Endodermal cell (in vitro differentiated cells): ENCODE results near the gene ARID3B. TPM values are rescaled to one million over a fixed set of nuclear protein-coding genes. Genes with fewer than 3 reads are reported as not detected.
A peak's percentile ranks its signal among the peaks of the same experiment; 100 is the strongest.

Experiments
- DNase-seq: peaks from one replicate; pipeline ENCODE4 v3.0.0-alpha.2; 2017
- H3K27ac ChIP-seq: 2 replicates; pipeline ENCODE4 v1.5.1; 2013; ENCODE audit warnings: mild to moderate bottlenecking, low read depth, low read length, moderate library complexity
- H3K27me3 ChIP-seq: 2 replicates; pipeline ENCODE4 v1.6.1; 2013; ENCODE audit warnings: mild to moderate bottlenecking, low read length, moderate library complexity; ENCODE audit not compliant: insufficient read depth, control insufficient read depth, poor library complexity, severe bottlenecking
- H3K36me3 ChIP-seq: 2 replicates; pipeline ENCODE4 v1.7.0; 2013; ENCODE audit warnings: mild to moderate bottlenecking, low read length, moderate library complexity; ENCODE audit not compliant: control insufficient read depth, insufficient read depth
- H3K4me1 ChIP-seq: one replicate; pipeline ENCODE4 v1.7.0; 2013; ENCODE audit warnings: low read length; ENCODE audit not compliant: control insufficient read depth, insufficient read depth
- H3K4me3 ChIP-seq: 2 replicates; pipeline ENCODE4 v1.5.1; 2013; ENCODE audit warnings: mild to moderate bottlenecking, low read length, moderate library complexity
- H3K9ac ChIP-seq: 2 replicates; pipeline ENCODE4 v1.6.1; 2013; ENCODE audit warnings: mild to moderate bottlenecking, low read length, moderate library complexity; ENCODE audit not compliant: poor library complexity, severe bottlenecking; ENCODE audit errors: extremely low read depth
- H3K9me3 ChIP-seq: 2 replicates; pipeline ENCODE4 v1.6.1; 2013; ENCODE audit warnings: mild to moderate bottlenecking, low read length, moderate library complexity; ENCODE audit not compliant: control insufficient read depth
- H3K27ac Mint-ChIP-seq: 2 replicates; pipeline ENCODE4 v1.8.0; 2020; ENCODE audit warnings: mixed read lengths
- H3K27me3 Mint-ChIP-seq: 2 replicates; pipeline ENCODE4 v1.8.0; 2021; ENCODE audit warnings: mild to moderate bottlenecking, mixed read lengths; ENCODE audit not compliant: insufficient read depth
- H3K36me3 Mint-ChIP-seq: 2 replicates; pipeline ENCODE4 v1.8.0; 2020; ENCODE audit warnings: low read depth, mixed read lengths
- H3K4me1 Mint-ChIP-seq: 2 replicates; pipeline ENCODE4 v1.8.0; 2020; ENCODE audit warnings: mixed read lengths
- H3K4me3 Mint-ChIP-seq: 2 replicates; pipeline ENCODE4 v1.8.0; 2020; ENCODE audit warnings: mild to moderate bottlenecking, moderate library complexity, mixed read lengths
- H3K9me3 Mint-ChIP-seq: 2 replicates; pipeline ENCODE4 v1.8.0; 2020; ENCODE audit warnings: mild to moderate bottlenecking, mixed read lengths
- WGBS, 2 experiments: methylation state at CpG; one replicate each; pipeline versions ENCODE4 v1.1.5 to v1.1.7; 2013; ENCODE audit warnings: missing lambda C conversion rate in 2 of 2, mixed read lengths in 1 of 2; ENCODE audit not compliant: insufficient coverage in 1 of 2, insufficient read length in 1 of 2; 5-methylcytosine and 5-hydroxymethylcytosine counted together
- total RNA-seq, 2 donors: library from RNA; stranded (reverse); fragmentation: NEBNext Ultra II Directional in 1 of 2; extraction: Animal tissue kit (Norgen Biotek cat#: 25700) in 1 of 2; gene quantifications; 2 replicates in 1 of 2; 3 replicates in 1 of 2; pipeline ENCODE4 v1.2.1, GENCODE V29; 2021
- TF ChIP-seq, protein P1 (sequence below): fragments of 200-600 bp; sonication (generic); conservative IDR thresholded peaks from 2 replicates; pipeline ENCODE4 v1.5.0; 2021; ENCODE audit warnings: antibody characterized with exemption, mild to moderate bottlenecking

The ARID3B gene
- total RNA-seq, 2 donors from 2014 or later: 98.1 to 99.4 TPM

GRCh38 chr15:74502301-74502700 lies 38.7 kb upstream of the ARID3B start:
- no peaks in the 10 kb centered on the region for H3K9me3 ChIP-seq
- no peaks in the 10 kb centered on the region for H3K36me3 ChIP-seq
- DNase-seq: peak; percentile 44
- TF ChIP-seq, protein P1, sequence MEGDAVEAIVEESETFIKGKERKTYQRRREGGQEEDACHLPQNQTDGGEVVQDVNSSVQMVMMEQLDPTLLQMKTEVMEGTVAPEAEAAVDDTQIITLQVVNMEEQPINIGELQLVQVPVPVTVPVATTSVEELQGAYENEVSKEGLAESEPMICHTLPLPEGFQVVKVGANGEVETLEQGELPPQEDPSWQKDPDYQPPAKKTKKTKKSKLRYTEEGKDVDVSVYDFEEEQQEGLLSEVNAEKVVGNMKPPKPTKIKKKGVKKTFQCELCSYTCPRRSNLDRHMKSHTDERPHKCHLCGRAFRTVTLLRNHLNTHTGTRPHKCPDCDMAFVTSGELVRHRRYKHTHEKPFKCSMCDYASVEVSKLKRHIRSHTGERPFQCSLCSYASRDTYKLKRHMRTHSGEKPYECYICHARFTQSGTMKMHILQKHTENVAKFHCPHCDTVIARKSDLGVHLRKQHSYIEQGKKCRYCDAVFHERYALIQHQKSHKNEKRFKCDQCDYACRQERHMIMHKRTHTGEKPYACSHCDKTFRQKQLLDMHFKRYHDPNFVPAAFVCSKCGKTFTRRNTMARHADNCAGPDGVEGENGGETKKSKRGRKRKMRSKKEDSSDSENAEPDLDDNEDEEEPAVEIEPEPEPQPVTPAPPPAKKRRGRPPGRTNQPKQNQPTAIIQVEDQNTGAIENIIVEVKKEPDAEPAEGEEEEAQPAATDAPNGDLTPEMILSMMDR: peak; percentile 49
- Mint-ChIP-seq H3K36me3 (peaks cover 23% of the 10 kb centered on the region), H3K27me3 (no peaks in the 10 kb centered on the region), H3K27ac (no peak overlapping the region), H3K9me3 (peaks cover 3% of the 10 kb centered on the region), H3K4me1 (peaks cover 3% of the 10 kb centered on the region), H3K4me3 (no peak overlapping the region)
- no peaks in the 10 kb centered on the region for H3K27me3 ChIP-seq
- 80 to 86% methylated on average over 3 of the region's 3 CpGs for WGBS, 2 experiments
- H3K9ac ChIP-seq: no peak overlapping the region
- no peak overlapping the region for H3K4me3 ChIP-seq
- H3K4me1 ChIP-seq: no peaks in the 10 kb centered on the region
- H3K27ac ChIP-seq: no peak overlapping the region

- Histone ChIP-seq H3K27ac (no peak overlapping the region), H3K4me1 (no peaks in the 10 kb centered on the region), H3K9ac (no peak overlapping the region), H3K27me3 (no peaks in the 10 kb centered on the region), H3K36me3 (no peaks in the 10 kb centered on the region), H3K4me3 (no peak overlapping the region), H3K9me3 (no peaks in the 10 kb centered on the region)
- WGBS, 2 experiments: 100% methylated on average over 1 to 3 of the region's 3 CpGs
- no peak for DNase-seq
- peaks cover 3% of the 10 kb centered on the region for H3K9me3 Mint-ChIP-seq
- no peaks in the 10 kb centered on the region for H3K27me3 Mint-ChIP-seq
- no peaks in the 10 kb centered on the region for H3K4me1 Mint-ChIP-seq
- TF ChIP-seq, protein P1: no peak
- peaks cover 23% of the 10 kb centered on the region for H3K36me3 Mint-ChIP-seq
- no peak overlapping the region for H3K4me3 Mint-ChIP-seq
- no peak overlapping the region for H3K27ac Mint-ChIP-seq
These were observed 36.6 kb upstream of the ARID3B start for GRCh38 chr15:74504418-74504817.

DNA sequence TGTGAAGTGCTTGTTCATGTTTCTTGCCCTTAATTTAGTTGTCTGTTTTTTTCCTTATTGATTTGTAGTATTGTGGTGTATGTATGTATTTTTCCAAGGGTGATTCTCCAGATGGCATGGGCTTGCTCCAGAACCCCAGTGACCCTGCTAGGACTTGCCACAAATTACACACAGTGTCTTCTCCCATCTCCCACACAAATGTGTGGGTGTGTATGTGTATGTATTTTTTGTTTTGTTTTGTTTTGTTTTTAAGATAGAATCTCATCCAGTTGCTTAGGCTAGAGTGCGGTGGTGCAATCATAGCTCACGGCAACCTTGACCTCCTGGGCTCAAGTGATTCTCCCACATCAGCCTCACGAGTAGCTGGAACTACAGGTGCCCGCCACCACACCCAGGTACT lies 36.2 kb upstream of the ARID3B start:
- Histone ChIP-seq H3K9me3 (no peaks in the 10 kb centered on the region), H3K4me3 (no peak overlapping the region), H3K36me3 (no peaks in the 10 kb centered on the region), H3K27me3 (no peaks in the 10 kb centered on the region), H3K9ac (no peak overlapping the region), H3K27ac (no peak overlapping the region), H3K4me1 (no peaks in the 10 kb centered on the region)
- no peak for DNase-seq
- Mint-ChIP-seq H3K27ac (no peak overlapping the region), H3K4me3 (no peak overlapping the region), H3K9me3 (peaks cover 3% of the 10 kb centered on the region), H3K4me1 (no peaks in the 10 kb centered on the region), H3K27me3 (no peaks in the 10 kb centered on the region), H3K36me3 (peaks cover 23% of the 10 kb centered on the region)
- TF ChIP-seq, protein P1: no peak
- WGBS, 2 experiments: 91 to 92% methylated on average over 4 of the region's 4 CpGs
